Liver (tissue), 9 donors: ENCODE measurements around the gene LRRFIP1. TPM values are rescaled to one million over a fixed set of nuclear protein-coding genes. Genes with fewer than 3 reads are reported as not detected.
A peak's percentile ranks its signal among the peaks of the same experiment; 100 is the strongest.

Source experiments
- DNase-seq: peaks from one replicate; pipeline ENCODE4 v3.0.0-alpha.2; 2017; ENCODE audit warnings: low spot score
- H3K27ac ChIP-seq, 2 donors: one replicate each; pipeline ENCODE4 v1.7.0; 2013; ENCODE audit warnings: inconsistent platforms in 2 of 2, low read length in 2 of 2, control low read depth in 1 of 2, low read depth in 1 of 2, mild to moderate bottlenecking in 1 of 2
- H3K27me3 ChIP-seq, 4 donors: one replicate each; pipeline versions ENCODE4 v1.6.1 to v1.7.0; 2013; ENCODE audit warnings: low read length in 3 of 4, inconsistent platforms in 1 of 4, mild to moderate bottlenecking in 1 of 4, moderate library complexity in 1 of 4; ENCODE audit not compliant: control insufficient read depth in 4 of 4, insufficient read depth in 4 of 4
- H3K36me3 ChIP-seq, 4 donors: one replicate each; pipeline versions ENCODE4 v1.6.1 to v1.7.0; 2013; ENCODE audit warnings: low read length in 3 of 4, mild to moderate bottlenecking in 3 of 4, low read depth in 1 of 4, moderate library complexity in 1 of 4; ENCODE audit not compliant: control insufficient read depth in 4 of 4, insufficient read depth in 3 of 4
- H3K4me1 ChIP-seq, 4 donors: one replicate each; pipeline versions ENCODE4 v1.6.1 to v1.7.0; 2013; ENCODE audit warnings: low read length in 3 of 4, mild to moderate bottlenecking in 3 of 4, moderate library complexity in 1 of 4; ENCODE audit not compliant: control insufficient read depth in 4 of 4, insufficient read depth in 4 of 4
- H3K4me3 ChIP-seq, 3 donors: one replicate each; pipeline versions ENCODE4 v1.6.1 to v1.7.0; 2013; ENCODE audit warnings: low read length in 3 of 3, control low read depth in 1 of 3, low read depth in 1 of 3, mild to moderate bottlenecking in 1 of 3
- H3K9ac ChIP-seq, 2 donors: one replicate each; pipeline ENCODE4 v1.7.0; 2013; ENCODE audit warnings: low read length in 2 of 2, mild to moderate bottlenecking in 2 of 2, moderate library complexity in 2 of 2, control low read depth in 1 of 2, low read depth in 1 of 2
- H3K9me3 ChIP-seq, 4 donors: one replicate each; pipeline versions ENCODE4 v1.6.1 to v1.7.0; 2013; ENCODE audit warnings: low read length in 3 of 4; ENCODE audit not compliant: control insufficient read depth in 4 of 4
- EGR1 ChIP-seq, 2 donors: IDR thresholded peaks; 2 replicates each; pipeline ENCODE4 v1.6.1; 2016 to 2018; ENCODE audit warnings: antibody characterized with exemption in 2 of 2, low read depth in 2 of 2
- FOXA2 ChIP-seq: IDR thresholded peaks from 2 replicates; pipeline ENCODE4 v1.6.1; 2016; ENCODE audit warnings: antibody characterized with exemption
- GABPA ChIP-seq, 2 donors: IDR thresholded peaks in 1 of 2; conservative IDR thresholded peaks in 1 of 2; 2 replicates each; pipeline ENCODE4 v1.6.1; 2016; ENCODE audit warnings: antibody characterized with exemption in 2 of 2, mild to moderate bottlenecking in 1 of 2, moderate library complexity in 1 of 2
- HNF4A ChIP-seq, 2 donors: conservative IDR thresholded peaks; 2 replicates each; pipeline ENCODE4 v1.6.1; 2016; ENCODE audit warnings: antibody characterized with exemption in 2 of 2, mild to moderate bottlenecking in 2 of 2
- HNF4G ChIP-seq: IDR thresholded peaks from 2 replicates; pipeline ENCODE4 v1.6.1; 2016; ENCODE audit warnings: antibody characterized with exemption
- JUND ChIP-seq, 2 donors: IDR thresholded peaks; 2 replicates each; pipeline ENCODE4 v1.6.1; 2016; ENCODE audit warnings: antibody characterized with exemption in 2 of 2
- NR2F2 ChIP-seq: IDR thresholded peaks from 2 replicates; pipeline ENCODE4 v1.6.1; 2016; ENCODE audit warnings: antibody characterized with exemption
- RAD21 ChIP-seq, 2 donors: IDR thresholded peaks; 2 replicates each; pipeline ENCODE4 v1.6.1; 2016; ENCODE audit warnings: antibody characterized with exemption in 2 of 2, mild to moderate bottlenecking in 2 of 2
- RXRA ChIP-seq, 2 donors: IDR thresholded peaks; 2 replicates each; pipeline ENCODE4 v1.6.1; 2017 to 2018; ENCODE audit warnings: antibody characterized with exemption in 2 of 2, mild to moderate bottlenecking in 1 of 2
- TAF1 ChIP-seq: conservative IDR thresholded peaks from 2 replicates; pipeline ENCODE4 v1.6.1; 2016; ENCODE audit warnings: antibody characterized with exemption, mild to moderate bottlenecking
- ZBTB33 ChIP-seq: IDR thresholded peaks from 2 replicates; pipeline ENCODE4 v1.6.1; 2016; ENCODE audit warnings: antibody characterized with exemption
- WGBS: extraction: QIAGEN DNeasy Blood & Tissue Kit; methylation state at CpG from one replicate; pipeline ENCODE4 v1.1.7; 2013; 5-methylcytosine and 5-hydroxymethylcytosine counted together
- polyA plus RNA-seq, 2 donors: library from polyadenylated mRNA; stranded (reverse) in 1 of 2; unstranded in 1 of 2; fragments of 200-250 nt in 1 of 2; fragments of >200 nt in 1 of 2; fragmentation: Nextera tagmentation in 1 of 2; extraction: Ambion mirVana in 1 of 2; gene quantifications; one replicate each; pipeline versions ENCODE4 v1.2.1 to v1.2.3, GENCODE V29; 2013 to 2015
- total RNA-seq, 2 donors: library from RNA; depleted of rRNA; stranded (reverse); fragments of >200 nt; gene quantifications; one replicate each; pipeline ENCODE4 v1.2.3, GENCODE V29; 2014
- TF ChIP-seq, protein P1 (sequence below): IDR thresholded peaks from 2 replicates; pipeline ENCODE4 v1.6.1; 2016; ENCODE audit warnings: antibody characterized with exemption
- TF ChIP-seq, protein P2 (sequence below): IDR thresholded peaks from 2 replicates; pipeline ENCODE4 v1.6.1; 2016; ENCODE audit warnings: antibody characterized with exemption
- TF ChIP-seq, protein P3 (sequence below): fragments of 150-350 bp; IDR thresholded peaks from 2 replicates; pipeline ENCODE4 v1.5.1; 2017; ENCODE audit warnings: improper control_type of control experiment, low read depth, low read length; ENCODE audit not compliant: missing input control
- TF ChIP-seq, protein P4 (sequence below): IDR thresholded peaks from 2 replicates; pipeline ENCODE4 v1.6.1; 2016; ENCODE audit warnings: antibody characterized with exemption, mild to moderate bottlenecking
- donor health status: healthy.
- donor health status: healthy.
- donor health status: healthy.
- donor health status: healthy.
- donor health status: healthy.

Gene LRRFIP1
- total and polyA plus RNA-seq, 4 donors = 13.3 to 56.1 (median 39.1) TPM

DNA sequence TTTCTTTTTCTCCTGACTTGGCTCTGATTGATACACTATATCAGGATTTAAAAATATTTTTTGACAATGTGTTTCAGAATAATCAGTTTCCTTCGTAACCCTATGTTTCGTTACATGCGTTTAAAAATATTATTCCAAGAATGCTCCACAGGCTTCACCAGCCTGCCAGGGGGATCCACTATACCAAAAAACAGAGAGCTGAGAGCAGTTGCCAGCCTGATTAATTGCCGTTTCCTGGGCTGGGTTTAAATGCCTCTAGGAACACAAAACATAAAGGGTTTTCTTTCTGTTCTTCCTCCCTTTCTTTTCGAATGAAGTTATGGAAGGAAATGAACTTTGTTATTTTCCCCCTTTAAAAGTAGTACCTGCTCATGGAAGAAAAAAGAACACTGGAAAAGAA is 47.9 kb downstream of the LRRFIP1 start:
- H3K4me3 ChIP-seq = no peak overlapping the region
- WGBS = 75% methylated on average over 5 of the region's 5 CpGs
- no peak for TF ChIP-seq ZBTB33
- TF ChIP-seq, protein P1, sequence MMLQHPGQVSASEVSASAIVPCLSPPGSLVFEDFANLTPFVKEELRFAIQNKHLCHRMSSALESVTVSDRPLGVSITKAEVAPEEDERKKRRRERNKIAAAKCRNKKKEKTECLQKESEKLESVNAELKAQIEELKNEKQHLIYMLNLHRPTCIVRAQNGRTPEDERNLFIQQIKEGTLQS = no peak
- no peak for TF ChIP-seq RAD21 (IDR thresholded peaks at IDR 0.05)
- TF ChIP-seq TAF1 = no peak
- no peak for TF ChIP-seq GABPA (IDR thresholded peaks at IDR 0.05 in 1 of 2, conservative IDR thresholded peaks at IDR 0.05 in 1 of 2)
- TF ChIP-seq JUND (IDR thresholded peaks at IDR 0.05) = no peak
- TF ChIP-seq RXRA (IDR thresholded peaks at IDR 0.05) = no peak
- TF ChIP-seq HNF4A (conservative IDR thresholded peaks at IDR 0.05) = no peak
- TF ChIP-seq, protein P2, sequence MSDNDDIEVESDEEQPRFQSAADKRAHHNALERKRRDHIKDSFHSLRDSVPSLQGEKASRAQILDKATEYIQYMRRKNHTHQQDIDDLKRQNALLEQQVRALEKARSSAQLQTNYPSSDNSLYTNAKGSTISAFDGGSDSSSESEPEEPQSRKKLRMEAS = no peak
- TF ChIP-seq HNF4G = no peak
- TF ChIP-seq, protein P3, sequence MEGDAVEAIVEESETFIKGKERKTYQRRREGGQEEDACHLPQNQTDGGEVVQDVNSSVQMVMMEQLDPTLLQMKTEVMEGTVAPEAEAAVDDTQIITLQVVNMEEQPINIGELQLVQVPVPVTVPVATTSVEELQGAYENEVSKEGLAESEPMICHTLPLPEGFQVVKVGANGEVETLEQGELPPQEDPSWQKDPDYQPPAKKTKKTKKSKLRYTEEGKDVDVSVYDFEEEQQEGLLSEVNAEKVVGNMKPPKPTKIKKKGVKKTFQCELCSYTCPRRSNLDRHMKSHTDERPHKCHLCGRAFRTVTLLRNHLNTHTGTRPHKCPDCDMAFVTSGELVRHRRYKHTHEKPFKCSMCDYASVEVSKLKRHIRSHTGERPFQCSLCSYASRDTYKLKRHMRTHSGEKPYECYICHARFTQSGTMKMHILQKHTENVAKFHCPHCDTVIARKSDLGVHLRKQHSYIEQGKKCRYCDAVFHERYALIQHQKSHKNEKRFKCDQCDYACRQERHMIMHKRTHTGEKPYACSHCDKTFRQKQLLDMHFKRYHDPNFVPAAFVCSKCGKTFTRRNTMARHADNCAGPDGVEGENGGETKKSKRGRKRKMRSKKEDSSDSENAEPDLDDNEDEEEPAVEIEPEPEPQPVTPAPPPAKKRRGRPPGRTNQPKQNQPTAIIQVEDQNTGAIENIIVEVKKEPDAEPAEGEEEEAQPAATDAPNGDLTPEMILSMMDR = no peak
- H3K9me3 ChIP-seq = no peaks in the 10 kb centered on the region
- H3K27ac ChIP-seq = peak overlapping the region; percentile 68 to 76
- peak overlapping the region in 1 of 2 donors; percentile 36 for H3K9ac ChIP-seq
- no peak for DNase-seq
- peaks cover 5 to 41% (median 25%) of the 10 kb centered on the region in 4 donors for H3K4me1 ChIP-seq
- no peaks in the 10 kb centered on the region for H3K36me3 ChIP-seq
- no peaks in the 10 kb centered on the region for H3K27me3 ChIP-seq

DNA sequence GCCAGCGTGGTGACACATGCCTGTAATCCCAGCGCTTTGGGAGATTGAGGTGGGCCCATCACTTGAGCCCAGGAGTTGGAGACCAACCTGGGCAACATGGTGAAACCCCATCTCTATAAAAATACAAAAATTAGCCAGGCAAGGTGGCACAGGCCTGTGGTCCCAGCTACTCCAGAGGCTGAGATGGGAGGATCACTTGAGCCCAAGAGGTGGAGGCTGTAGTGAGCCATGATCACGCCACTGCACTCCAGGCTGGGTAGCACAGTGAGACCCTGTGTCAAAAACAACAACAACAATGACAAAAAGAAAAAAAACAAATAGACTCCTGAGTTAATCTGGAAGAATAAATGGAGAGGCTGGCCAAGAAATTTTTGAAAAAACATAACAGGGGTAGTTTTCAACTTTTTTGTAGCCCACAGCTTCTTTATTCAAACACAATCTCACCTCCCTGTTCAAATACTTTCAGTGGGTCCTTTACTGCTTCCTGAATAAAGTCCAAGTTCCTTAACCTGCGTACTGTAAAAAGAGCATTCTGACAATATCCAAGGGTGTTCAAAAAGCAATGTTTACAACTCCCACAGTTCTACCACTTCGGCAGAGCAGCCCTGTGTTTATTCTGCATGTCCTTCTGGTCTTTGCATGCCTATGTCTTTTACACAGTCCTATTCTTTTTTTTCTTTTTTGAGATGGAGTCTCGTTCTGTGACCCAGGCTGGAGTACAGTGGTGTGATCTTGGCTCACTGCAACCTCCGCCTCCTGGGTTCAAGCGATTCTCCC is 53.5 kb downstream of the LRRFIP1 start:
- H3K27ac ChIP-seq = no peak overlapping the region
- no peak for TF ChIP-seq TAF1
- no peak for TF ChIP-seq RAD21 (IDR thresholded peaks at IDR 0.05)
- no peak for TF ChIP-seq GABPA (IDR thresholded peaks at IDR 0.05 in 1 of 2, conservative IDR thresholded peaks at IDR 0.05 in 1 of 2)
- TF ChIP-seq, protein P3 = no peak
- no peak for TF ChIP-seq RXRA (IDR thresholded peaks at IDR 0.05)
- no peak for TF ChIP-seq NR2F2
- TF ChIP-seq, protein P4, sequence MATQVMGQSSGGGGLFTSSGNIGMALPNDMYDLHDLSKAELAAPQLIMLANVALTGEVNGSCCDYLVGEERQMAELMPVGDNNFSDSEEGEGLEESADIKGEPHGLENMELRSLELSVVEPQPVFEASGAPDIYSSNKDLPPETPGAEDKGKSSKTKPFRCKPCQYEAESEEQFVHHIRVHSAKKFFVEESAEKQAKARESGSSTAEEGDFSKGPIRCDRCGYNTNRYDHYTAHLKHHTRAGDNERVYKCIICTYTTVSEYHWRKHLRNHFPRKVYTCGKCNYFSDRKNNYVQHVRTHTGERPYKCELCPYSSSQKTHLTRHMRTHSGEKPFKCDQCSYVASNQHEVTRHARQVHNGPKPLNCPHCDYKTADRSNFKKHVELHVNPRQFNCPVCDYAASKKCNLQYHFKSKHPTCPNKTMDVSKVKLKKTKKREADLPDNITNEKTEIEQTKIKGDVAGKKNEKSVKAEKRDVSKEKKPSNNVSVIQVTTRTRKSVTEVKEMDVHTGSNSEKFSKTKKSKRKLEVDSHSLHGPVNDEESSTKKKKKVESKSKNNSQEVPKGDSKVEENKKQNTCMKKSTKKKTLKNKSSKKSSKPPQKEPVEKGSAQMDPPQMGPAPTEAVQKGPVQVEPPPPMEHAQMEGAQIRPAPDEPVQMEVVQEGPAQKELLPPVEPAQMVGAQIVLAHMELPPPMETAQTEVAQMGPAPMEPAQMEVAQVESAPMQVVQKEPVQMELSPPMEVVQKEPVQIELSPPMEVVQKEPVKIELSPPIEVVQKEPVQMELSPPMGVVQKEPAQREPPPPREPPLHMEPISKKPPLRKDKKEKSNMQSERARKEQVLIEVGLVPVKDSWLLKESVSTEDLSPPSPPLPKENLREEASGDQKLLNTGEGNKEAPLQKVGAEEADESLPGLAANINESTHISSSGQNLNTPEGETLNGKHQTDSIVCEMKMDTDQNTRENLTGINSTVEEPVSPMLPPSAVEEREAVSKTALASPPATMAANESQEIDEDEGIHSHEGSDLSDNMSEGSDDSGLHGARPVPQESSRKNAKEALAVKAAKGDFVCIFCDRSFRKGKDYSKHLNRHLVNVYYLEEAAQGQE = no peak
- TF ChIP-seq HNF4A (conservative IDR thresholded peaks at IDR 0.05) = no peak
- no peak for TF ChIP-seq JUND (IDR thresholded peaks at IDR 0.05)
- TF ChIP-seq EGR1 (IDR thresholded peaks at IDR 0.05; ENCODE audit: low read depth in 2 of 2) = no peak
- no peak for TF ChIP-seq FOXA2
- no peaks in the 10 kb centered on the region for H3K36me3 ChIP-seq
- H3K27me3 ChIP-seq = no peaks in the 10 kb centered on the region
- no peak overlapping the region for H3K4me3 ChIP-seq
- 86% methylated on average over 8 of the region's 8 CpGs for WGBS
- H3K9me3 ChIP-seq = no peaks in the 10 kb centered on the region
- no peak for DNase-seq
- H3K9ac ChIP-seq = no peak overlapping the region
- H3K4me1 ChIP-seq = peaks cover 0 to 18% (median 4%) of the 10 kb centered on the region in 4 donors
